Body of pancreas (tissue), 4 donors: ENCODE results near the gene TRAK2. TPM values are rescaled to one million over a fixed set of nuclear protein-coding genes. Genes with fewer than 3 reads are reported as not detected.
A peak's percentile ranks its signal among the peaks of the same experiment; 100 is the strongest.

Source experiments
- ATAC-seq: fragments of 150-250 bp; one replicate; pipeline ENCODE4 v1.9.1; 2016
- DNase-seq, 4 donors: peaks; one replicate each; pipeline ENCODE4 v3.0.0-alpha.2; 2019
- H3K27ac ChIP-seq, 4 donors: fragments of 200-600 bp; sonication (generic); 1 replicate in 3 of 4; 2 replicates in 1 of 4; pipeline versions ENCODE4 v1.5.1 to v1.6.1; 2016 to 2019; ENCODE audit warnings: mild to moderate bottlenecking in 1 of 4, mixed read lengths in 1 of 4, moderate library complexity in 1 of 4
- H3K27me3 ChIP-seq, 2 donors: fragments of 200-600 bp; sonication (generic); one replicate each; pipeline ENCODE4 v1.6.0; 2016; ENCODE audit warnings: mild to moderate bottlenecking in 1 of 2
- H3K36me3 ChIP-seq, 2 donors: fragments of 200-600 bp; sonication (generic); replicated peaks in 1 of 2; 2 replicates each; pipeline ENCODE4 v1.5.1; 2016; ENCODE audit warnings: low read depth in 2 of 2; ENCODE audit not compliant: insufficient read depth in 1 of 2
- H3K4me1 ChIP-seq: fragments of 200-600 bp; sonication (generic); one replicate; pipeline ENCODE4 v1.6.0; 2016
- H3K4me3 ChIP-seq, 2 donors: fragments of 200-600 bp; sonication (generic); 1 replicate in 1 of 2; 2 replicates in 1 of 2; pipeline ENCODE4 v1.5.1; 2016 to 2019
- H3K9me3 ChIP-seq, 3 donors: fragments of 200-600 bp; sonication (generic); 1 replicate in 2 of 3; 2 replicates in 1 of 3; pipeline ENCODE4 v1.5.1; 2016
- CTCF ChIP-seq, 7 experiments: fragments of 450-650 bp in 4 of 7; fragments of 200-600 bp in 3 of 7; sonication (generic) in 3 of 7; IDR thresholded peaks; one replicate each; pipeline ENCODE4 v1.5.1; 2016 to 2019; ENCODE audit warnings: antibody characterized with exemption in 7 of 7
- POLR2A ChIP-seq, 3 donors: fragments of 450-650 bp; IDR thresholded peaks; one replicate each; pipeline ENCODE4 v1.6.1; 2016; ENCODE audit warnings: antibody characterized with exemption in 3 of 3, mild to moderate bottlenecking in 2 of 3
- WGBS, 2 donors: methylation state at CpG; one replicate each; pipeline ENCODE4 v1.1.5; 2017; 5-methylcytosine and 5-hydroxymethylcytosine counted together
- intact Hi-C: fragments of 100-400 bp; cut with DNase I; formaldehyde crosslinking; loops from one replicate; pipeline ENCODE4 v1.15.1; 2023
- total RNA-seq, 2 donors: library from RNA; depleted of rRNA; stranded (reverse); fragments of >200 nt; gene quantifications; one replicate each; pipeline ENCODE4 v1.1.0, GENCODE V29; 2016

TRAK2 gene
- total RNA-seq, 2 donors from 2014 or later: 13.8 to 24.9 TPM

DNA sequence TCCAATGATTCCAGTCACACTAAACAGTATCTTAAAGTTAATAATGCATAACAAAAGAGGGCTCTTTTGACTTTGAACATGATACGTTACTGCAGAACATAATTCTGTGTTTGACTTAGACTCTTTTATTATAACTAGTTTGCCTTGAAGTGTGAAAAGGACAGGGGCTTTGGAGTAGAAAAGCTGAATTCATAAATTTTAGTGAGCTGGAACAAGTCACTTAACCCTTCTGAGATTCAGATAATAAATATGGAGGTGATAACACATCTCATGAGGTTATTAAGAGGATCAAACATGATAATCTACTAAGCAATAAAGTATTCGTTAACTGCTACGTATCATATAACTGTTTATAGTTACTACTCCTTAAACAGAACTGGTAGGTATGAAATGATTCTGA, 49.4 kb downstream of the TRAK2 start:
- ATAC-seq (no peak), DNase-seq (no peak)
- Histone ChIP-seq H3K4me1 (peaks cover 56% of the 10 kb centered on the region), H3K9me3 (no peaks in the 10 kb centered on the region), H3K27me3 (no peaks in the 10 kb centered on the region), H3K27ac (no peak overlapping the region), H3K36me3 (peaks cover 0 to 5% of the 10 kb centered on the region in 2 donors), H3K4me3 (no peak overlapping the region)
- intact Hi-C loops: no loop called here
- TF ChIP-seq POLR2A (IDR thresholded peaks at IDR 0.05) (no peak), CTCF (IDR thresholded peaks at IDR 0.05) (no peak)
- WGBS, 2 donors: 73 to 76% methylated on average over 3 of the region's 3 CpGs

DNA sequence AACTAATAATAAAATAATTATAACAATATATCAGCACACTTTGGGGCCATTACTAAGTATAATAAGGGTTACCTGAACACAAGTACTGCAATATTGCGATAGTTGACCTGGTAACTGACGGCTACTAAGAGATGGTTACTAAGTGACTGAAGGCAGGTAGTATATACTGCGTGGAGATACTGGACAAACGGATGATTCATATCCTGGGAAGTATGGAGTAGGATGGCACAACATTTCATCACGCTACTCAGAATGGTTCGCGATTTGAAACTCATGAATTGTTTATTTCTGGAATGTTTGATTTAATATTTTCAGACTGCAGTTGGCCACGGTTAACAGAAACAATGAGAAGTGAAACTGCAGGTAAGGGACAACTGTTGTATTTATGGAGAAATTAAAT, 54.7 kb downstream of the TRAK2 start:
- Histone ChIP-seq H3K9me3 (no peaks in the 10 kb centered on the region), H3K4me3 (no peak overlapping the region), H3K27ac (no peak overlapping the region), H3K4me1 (peaks cover 5% of the 10 kb centered on the region), H3K36me3 (peaks cover 7 to 12% of the 10 kb centered on the region in 2 donors), H3K27me3 (no peaks in the 10 kb centered on the region)
- ATAC-seq (no peak), DNase-seq (no peak)
- 83 to 92% methylated on average over 8 of the region's 8 CpGs for WGBS, 2 donors
- no peak for TF ChIP-seq POLR2A (IDR thresholded peaks at IDR 0.05)
- no peak for TF ChIP-seq CTCF (IDR thresholded peaks at IDR 0.05)
- intact Hi-C loops: loop anchor here (10.0 kb wide), 1 partner anchor 58 kb away; the partner anchor contains the start of genes STRADB and TRAK2

GRCh38 chr2:201383136-201383535, 68.1 kb downstream of the TRAK2 start:
- Histone ChIP-seq H3K36me3 (peaks cover 0 to 21% of the 10 kb centered on the region in 2 donors), H3K4me3 (no peak overlapping the region), H3K27me3 (no peaks in the 10 kb centered on the region), H3K27ac (no peak overlapping the region), H3K9me3 (no peaks in the 10 kb centered on the region), H3K4me1 (no peaks in the 10 kb centered on the region)
- TF ChIP-seq CTCF (IDR thresholded peaks at IDR 0.05) (no peak), POLR2A (IDR thresholded peaks at IDR 0.05) (no peak)
- intact Hi-C loops: no loop called here
- peak; percentile 15 for ATAC-seq
- 67 to 79% methylated on average over 1 of the region's 1 CpG for WGBS, 2 donors
- no peak for DNase-seq

- Histone ChIP-seq H3K4me3 (no peak overlapping the region), H3K27ac (no peak overlapping the region), H3K4me1 (no peaks in the 10 kb centered on the region), H3K9me3 (no peaks in the 10 kb centered on the region), H3K27me3 (no peaks in the 10 kb centered on the region), H3K36me3 (peaks cover 0 to 6% of the 10 kb centered on the region in 2 donors)
- ATAC-seq: no peak
- intact Hi-C loops: no loop called here
- TF ChIP-seq POLR2A (IDR thresholded peaks at IDR 0.05) (no peak), CTCF (IDR thresholded peaks at IDR 0.05) (no peak)
- no peak for DNase-seq
- WGBS, 2 donors: 88 to 93% methylated on average over 5 of the region's 5 CpGs
Measured at GRCh38 chr2:201378496-201379397, 72.5 kb downstream of the TRAK2 start.
